ENCODE results near the gene KIAA1217.

KIAA1217 gene

GRCh38 chr10:24288581-24288980 is 79.6 kb downstream of the KIAA1217 start:
- Histone ChIP-seq H3K27me3 (ENCODE audit: control insufficient read depth in 1 of 2, insufficient read depth in 2 of 2, low read length in 2 of 2) (no peaks in the 10 kb centered on the region), H3K9me3 (ENCODE audit: control insufficient read depth in 2 of 2, low read length in 2 of 2) (no peaks in the 10 kb centered on the region), H3K4me3 (ENCODE audit: low read length in 2 of 2) (no peak overlapping the region), H3K27ac (ENCODE audit: low read length) (no peak overlapping the region), H3K36me3 (ENCODE audit: control insufficient read depth in 2 of 2, insufficient read depth in 2 of 2, low read length in 2 of 2) (no peaks in the 10 kb centered on the region), H3K9ac (ENCODE audit: low read length in 2 of 2) (no peak overlapping the region), H3K4me1 (ENCODE audit: control insufficient read depth, insufficient read depth, low read length) (no peaks in the 10 kb centered on the region)

GRCh38 chr10:24289235-24289634 is 80.3 kb downstream of the KIAA1217 start:
- H3K27ac ChIP-seq (ENCODE audit: low read length) = no peak overlapping the region
- no peak overlapping the region for H3K4me3 ChIP-seq (ENCODE audit: low read length in 2 of 2)
- H3K36me3 ChIP-seq (ENCODE audit: control insufficient read depth in 2 of 2, insufficient read depth in 2 of 2, low read length in 2 of 2) = no peaks in the 10 kb centered on the region
- H3K9ac ChIP-seq (ENCODE audit: low read length in 2 of 2) = no peak overlapping the region
- H3K9me3 ChIP-seq (ENCODE audit: control insufficient read depth in 2 of 2, low read length in 2 of 2) = no peaks in the 10 kb centered on the region
- no peaks in the 10 kb centered on the region for H3K27me3 ChIP-seq (ENCODE audit: control insufficient read depth in 1 of 2, insufficient read depth in 2 of 2, low read length in 2 of 2)
- H3K4me1 ChIP-seq (ENCODE audit: control insufficient read depth, insufficient read depth, low read length) = no peaks in the 10 kb centered on the region

- H3K27me3 ChIP-seq (ENCODE audit: control insufficient read depth in 1 of 2, insufficient read depth in 2 of 2, low read length in 2 of 2) = no peaks in the 10 kb centered on the region
- no peaks in the 10 kb centered on the region for H3K4me1 ChIP-seq (ENCODE audit: control insufficient read depth, insufficient read depth, low read length)
- no peaks in the 10 kb centered on the region for H3K36me3 ChIP-seq (ENCODE audit: control insufficient read depth in 2 of 2, insufficient read depth in 2 of 2, low read length in 2 of 2)
- no peak overlapping the region for H3K4me3 ChIP-seq (ENCODE audit: low read length in 2 of 2)
- H3K27ac ChIP-seq (ENCODE audit: low read length) = no peak overlapping the region
- no peak overlapping the region for H3K9ac ChIP-seq (ENCODE audit: low read length in 2 of 2)
- no peaks in the 10 kb centered on the region for H3K9me3 ChIP-seq (ENCODE audit: control insufficient read depth in 2 of 2, low read length in 2 of 2)
Measured at GRCh38 chr10:24292304-24293293, 83.7 kb downstream of the KIAA1217 start.

GRCh38 chr10:24299578-24300260 is 90.8 kb downstream of the KIAA1217 start:
- no peaks in the 10 kb centered on the region for H3K36me3 ChIP-seq (ENCODE audit: control insufficient read depth in 2 of 2, insufficient read depth in 2 of 2, low read length in 2 of 2)
- no peak overlapping the region for H3K27ac ChIP-seq (ENCODE audit: low read length)
- H3K4me1 ChIP-seq (ENCODE audit: control insufficient read depth, insufficient read depth, low read length) = no peaks in the 10 kb centered on the region
- no peak overlapping the region for H3K9ac ChIP-seq (ENCODE audit: low read length in 2 of 2)
- H3K9me3 ChIP-seq (ENCODE audit: control insufficient read depth in 2 of 2, low read length in 2 of 2) = no peaks in the 10 kb centered on the region
- no peaks in the 10 kb centered on the region for H3K27me3 ChIP-seq (ENCODE audit: control insufficient read depth in 1 of 2, insufficient read depth in 2 of 2, low read length in 2 of 2)
- no peak overlapping the region for H3K4me3 ChIP-seq (ENCODE audit: low read length in 2 of 2)

- Histone ChIP-seq H3K27me3 (ENCODE audit: control insufficient read depth in 1 of 2, insufficient read depth in 2 of 2, low read length in 2 of 2) (no peaks in the 10 kb centered on the region), H3K9me3 (ENCODE audit: control insufficient read depth in 2 of 2, low read length in 2 of 2) (no peaks in the 10 kb centered on the region), H3K4me1 (ENCODE audit: control insufficient read depth, insufficient read depth, low read length) (peaks cover 3% of the 10 kb centered on the region), H3K9ac (ENCODE audit: low read length in 2 of 2) (no peak overlapping the region), H3K4me3 (ENCODE audit: low read length in 2 of 2) (no peak overlapping the region), H3K36me3 (ENCODE audit: control insufficient read depth in 2 of 2, insufficient read depth in 2 of 2, low read length in 2 of 2) (no peaks in the 10 kb centered on the region), H3K27ac (ENCODE audit: low read length) (no peak overlapping the region)
Measured at GRCh38 chr10:24303522-24304310, 94.8 kb downstream of the KIAA1217 start.

- no peak overlapping the region for H3K4me3 ChIP-seq (ENCODE audit: low read length in 2 of 2)
- H3K9me3 ChIP-seq (ENCODE audit: control insufficient read depth in 2 of 2, low read length in 2 of 2) = no peaks in the 10 kb centered on the region
- H3K27me3 ChIP-seq (ENCODE audit: control insufficient read depth in 1 of 2, insufficient read depth in 2 of 2, low read length in 2 of 2) = no peaks in the 10 kb centered on the region
- peaks cover 3% of the 10 kb centered on the region for H3K4me1 ChIP-seq (ENCODE audit: control insufficient read depth, insufficient read depth, low read length)
- no peak overlapping the region for H3K27ac ChIP-seq (ENCODE audit: low read length)
- no peak overlapping the region for H3K9ac ChIP-seq (ENCODE audit: low read length in 2 of 2)
- no peaks in the 10 kb centered on the region for H3K36me3 ChIP-seq (ENCODE audit: control insufficient read depth in 2 of 2, insufficient read depth in 2 of 2, low read length in 2 of 2)
Measured at GRCh38 chr10:24305551-24306506, 96.9 kb downstream of the KIAA1217 start.

- no peak overlapping the region for H3K27ac ChIP-seq (ENCODE audit: low read length)
- no peaks in the 10 kb centered on the region for H3K9me3 ChIP-seq (ENCODE audit: control insufficient read depth in 2 of 2, low read length in 2 of 2)
- no peaks in the 10 kb centered on the region for H3K36me3 ChIP-seq (ENCODE audit: control insufficient read depth in 2 of 2, insufficient read depth in 2 of 2, low read length in 2 of 2)
- no peak overlapping the region for H3K9ac ChIP-seq (ENCODE audit: low read length in 2 of 2)
- no peaks in the 10 kb centered on the region for H3K27me3 ChIP-seq (ENCODE audit: control insufficient read depth in 1 of 2, insufficient read depth in 2 of 2, low read length in 2 of 2)
- no peak overlapping the region for H3K4me3 ChIP-seq (ENCODE audit: low read length in 2 of 2)
- H3K4me1 ChIP-seq (ENCODE audit: control insufficient read depth, insufficient read depth, low read length) = peaks cover 3% of the 10 kb centered on the region
Measured at GRCh38 chr10:24306507-24306875, 97.6 kb downstream of the KIAA1217 start.

GRCh38 chr10:24307116-24307515 is 98.2 kb downstream of the KIAA1217 start:
- Histone ChIP-seq H3K9ac (ENCODE audit: low read length in 2 of 2) (no peak overlapping the region), H3K27me3 (ENCODE audit: control insufficient read depth in 1 of 2, insufficient read depth in 2 of 2, low read length in 2 of 2) (no peaks in the 10 kb centered on the region), H3K9me3 (ENCODE audit: control insufficient read depth in 2 of 2, low read length in 2 of 2) (no peaks in the 10 kb centered on the region), H3K27ac (ENCODE audit: low read length) (no peak overlapping the region), H3K4me3 (ENCODE audit: low read length in 2 of 2) (no peak overlapping the region), H3K4me1 (ENCODE audit: control insufficient read depth, insufficient read depth, low read length) (peaks cover 3% of the 10 kb centered on the region), H3K36me3 (ENCODE audit: control insufficient read depth in 2 of 2, insufficient read depth in 2 of 2, low read length in 2 of 2) (no peaks in the 10 kb centered on the region)

- Histone ChIP-seq H3K4me3 (ENCODE audit: low read length in 2 of 2) (no peak overlapping the region), H3K4me1 (ENCODE audit: control insufficient read depth, insufficient read depth, low read length) (peaks cover 3% of the 10 kb centered on the region), H3K36me3 (ENCODE audit: control insufficient read depth in 2 of 2, insufficient read depth in 2 of 2, low read length in 2 of 2) (no peaks in the 10 kb centered on the region), H3K9me3 (ENCODE audit: control insufficient read depth in 2 of 2, low read length in 2 of 2) (no peaks in the 10 kb centered on the region), H3K9ac (ENCODE audit: low read length in 2 of 2) (no peak overlapping the region), H3K27ac (ENCODE audit: low read length) (no peak overlapping the region), H3K27me3 (ENCODE audit: control insufficient read depth in 1 of 2, insufficient read depth in 2 of 2, low read length in 2 of 2) (no peaks in the 10 kb centered on the region)
Measured at GRCh38 chr10:24307696-24308485, 99.0 kb downstream of the KIAA1217 start.
